ENCODE measurements around the gene C10orf90. TPM values are rescaled to one million over a fixed set of nuclear protein-coding genes. Genes with fewer than 3 reads are reported as not detected.

Gene C10orf90
- total and polyA plus RNA-seq, 4 donors = 1.7 to 3.4 (median 3.2) TPM

- Histone ChIP-seq H3K9me3 (ENCODE audit: control insufficient read depth, insufficient read depth, low read length) (no peaks in the 10 kb centered on the region), H3K27ac (ENCODE audit: low read depth, low read length) (no peak overlapping the region), H3K27me3 (ENCODE audit: control insufficient read depth, insufficient read depth, low read length) (no peaks in the 10 kb centered on the region), H3K4me3 (ENCODE audit: low read depth, low read length) (no peak overlapping the region), H3K36me3 (ENCODE audit: control insufficient read depth, insufficient read depth, low read length) (no peaks in the 10 kb centered on the region), H3K4me1 (ENCODE audit: control insufficient read depth, insufficient read depth, low read length) (peaks cover 7% of the 10 kb centered on the region)
- 68% methylated on average over 22 of the region's 23 CpGs for whole genome bisulfite sequencing (ENCODE audit: insufficient coverage)
- peak in 3 of 6 donors; percentile 31 to 84 (median 71) for DNase-seq (ENCODE audit: low read depth in 4 of 6, low spot score in 6 of 6)
These were observed 166.3 kb downstream of the C10orf90 start for GRCh38 chr10:126504063-126504760.

- H3K4me3 ChIP-seq (ENCODE audit: low read depth, low read length) = no peak overlapping the region
- H3K9me3 ChIP-seq (ENCODE audit: control insufficient read depth, insufficient read depth, low read length) = no peaks in the 10 kb centered on the region
- H3K27ac ChIP-seq (ENCODE audit: low read depth, low read length) = no peak overlapping the region
- peaks cover 7% of the 10 kb centered on the region for H3K4me1 ChIP-seq (ENCODE audit: control insufficient read depth, insufficient read depth, low read length)
- H3K27me3 ChIP-seq (ENCODE audit: control insufficient read depth, insufficient read depth, low read length) = no peaks in the 10 kb centered on the region
- DNase-seq (ENCODE audit: low read depth in 4 of 6, low spot score in 6 of 6) = no peak
- WGBS (ENCODE audit: insufficient coverage) = 80% methylated on average over 4 of the region's 12 CpGs
- no peaks in the 10 kb centered on the region for H3K36me3 ChIP-seq (ENCODE audit: control insufficient read depth, insufficient read depth, low read length)
These were observed 167.0 kb downstream of the C10orf90 start for GRCh38 chr10:126503392-126504062.

- peaks cover 7% of the 10 kb centered on the region for H3K4me1 ChIP-seq (ENCODE audit: control insufficient read depth, insufficient read depth, low read length)
- H3K27ac ChIP-seq (ENCODE audit: low read depth, low read length) = no peak overlapping the region
- H3K27me3 ChIP-seq (ENCODE audit: control insufficient read depth, insufficient read depth, low read length) = no peaks in the 10 kb centered on the region
- no peak overlapping the region for H3K4me3 ChIP-seq (ENCODE audit: low read depth, low read length)
- no CpG with 5 or more reads among the region's 1 CpG for WGBS (ENCODE audit: insufficient coverage)
- H3K9me3 ChIP-seq (ENCODE audit: control insufficient read depth, insufficient read depth, low read length) = no peaks in the 10 kb centered on the region
- H3K36me3 ChIP-seq (ENCODE audit: control insufficient read depth, insufficient read depth, low read length) = no peaks in the 10 kb centered on the region
- DNase-seq (ENCODE audit: low read depth in 4 of 6, low spot score in 6 of 6) = no peak
These were observed 168.1 kb downstream of the C10orf90 start for GRCh38 chr10:126502441-126502840.

GRCh38 chr10:126501828-126502227 lies 168.7 kb downstream of the C10orf90 start:
- WGBS (ENCODE audit: insufficient coverage) = 29% methylated on average over 1 of the region's 5 CpGs
- Histone ChIP-seq H3K27me3 (ENCODE audit: control insufficient read depth, insufficient read depth, low read length) (no peaks in the 10 kb centered on the region), H3K4me1 (ENCODE audit: control insufficient read depth, insufficient read depth, low read length) (peaks cover 7% of the 10 kb centered on the region), H3K4me3 (ENCODE audit: low read depth, low read length) (no peak overlapping the region), H3K27ac (ENCODE audit: low read depth, low read length) (no peak overlapping the region), H3K9me3 (ENCODE audit: control insufficient read depth, insufficient read depth, low read length) (no peaks in the 10 kb centered on the region), H3K36me3 (ENCODE audit: control insufficient read depth, insufficient read depth, low read length) (no peaks in the 10 kb centered on the region)
- DNase-seq (ENCODE audit: low read depth in 4 of 6, low spot score in 6 of 6) = no peak

- no peak for DNase-seq (ENCODE audit: low read depth in 4 of 6, low spot score in 6 of 6)
- Histone ChIP-seq H3K9me3 (ENCODE audit: control insufficient read depth, insufficient read depth, low read length) (no peaks in the 10 kb centered on the region), H3K27me3 (ENCODE audit: control insufficient read depth, insufficient read depth, low read length) (no peaks in the 10 kb centered on the region), H3K4me3 (ENCODE audit: low read depth, low read length) (no peak overlapping the region), H3K27ac (ENCODE audit: low read depth, low read length) (no peak overlapping the region), H3K36me3 (ENCODE audit: control insufficient read depth, insufficient read depth, low read length) (no peaks in the 10 kb centered on the region), H3K4me1 (ENCODE audit: control insufficient read depth, insufficient read depth, low read length) (peaks cover 7% of the 10 kb centered on the region)
- 62% methylated on average over 3 of the region's 3 CpGs for WGBS (ENCODE audit: insufficient coverage)
These were observed 169.6 kb downstream of the C10orf90 start for GRCh38 chr10:126500866-126501265.

- Histone ChIP-seq H3K4me3 (ENCODE audit: low read depth, low read length) (no peak overlapping the region), H3K4me1 (ENCODE audit: control insufficient read depth, insufficient read depth, low read length) (peaks cover 7% of the 10 kb centered on the region), H3K36me3 (ENCODE audit: control insufficient read depth, insufficient read depth, low read length) (no peaks in the 10 kb centered on the region), H3K9me3 (ENCODE audit: control insufficient read depth, insufficient read depth, low read length) (no peaks in the 10 kb centered on the region), H3K27me3 (ENCODE audit: control insufficient read depth, insufficient read depth, low read length) (no peaks in the 10 kb centered on the region), H3K27ac (ENCODE audit: low read depth, low read length) (no peak overlapping the region)
- DNase-seq (ENCODE audit: low read depth in 4 of 6, low spot score in 6 of 6) = no peak
- 76% methylated on average over 4 of the region's 4 CpGs for WGBS (ENCODE audit: insufficient coverage)
These were observed 170.3 kb downstream of the C10orf90 start for GRCh38 chr10:126500185-126500584.

- Histone ChIP-seq H3K36me3 (ENCODE audit: control insufficient read depth, insufficient read depth, low read length) (no peaks in the 10 kb centered on the region), H3K4me1 (ENCODE audit: control insufficient read depth, insufficient read depth, low read length) (peaks cover 7% of the 10 kb centered on the region), H3K4me3 (ENCODE audit: low read depth, low read length) (no peak overlapping the region), H3K9me3 (ENCODE audit: control insufficient read depth, insufficient read depth, low read length) (no peaks in the 10 kb centered on the region), H3K27ac (ENCODE audit: low read depth, low read length) (no peak overlapping the region), H3K27me3 (ENCODE audit: control insufficient read depth, insufficient read depth, low read length) (no peaks in the 10 kb centered on the region)
- WGBS (ENCODE audit: insufficient coverage) = no CpG with 5 or more reads among the region's 6 CpGs
- no peak for DNase-seq (ENCODE audit: low read depth in 4 of 6, low spot score in 6 of 6)
These were observed 170.7 kb downstream of the C10orf90 start for GRCh38 chr10:126499744-126500143.

GRCh38 chr10:126497672-126498071 lies 172.8 kb downstream of the C10orf90 start:
- Histone ChIP-seq H3K9me3 (ENCODE audit: control insufficient read depth, insufficient read depth, low read length) (no peaks in the 10 kb centered on the region), H3K4me3 (ENCODE audit: low read depth, low read length) (no peak overlapping the region), H3K27me3 (ENCODE audit: control insufficient read depth, insufficient read depth, low read length) (no peaks in the 10 kb centered on the region), H3K36me3 (ENCODE audit: control insufficient read depth, insufficient read depth, low read length) (no peaks in the 10 kb centered on the region), H3K27ac (ENCODE audit: low read depth, low read length) (no peak overlapping the region), H3K4me1 (ENCODE audit: control insufficient read depth, insufficient read depth, low read length) (no peaks in the 10 kb centered on the region)
- no peak for DNase-seq (ENCODE audit: low read depth in 4 of 6, low spot score in 6 of 6)
- 72% methylated on average over 1 of the region's 2 CpGs for WGBS (ENCODE audit: insufficient coverage)

- Histone ChIP-seq H3K4me1 (ENCODE audit: control insufficient read depth, insufficient read depth, low read length) (no peaks in the 10 kb centered on the region), H3K4me3 (ENCODE audit: low read depth, low read length) (no peak overlapping the region), H3K9me3 (ENCODE audit: control insufficient read depth, insufficient read depth, low read length) (no peaks in the 10 kb centered on the region), H3K27me3 (ENCODE audit: control insufficient read depth, insufficient read depth, low read length) (no peaks in the 10 kb centered on the region), H3K36me3 (ENCODE audit: control insufficient read depth, insufficient read depth, low read length) (no peaks in the 10 kb centered on the region), H3K27ac (ENCODE audit: low read depth, low read length) (no peak overlapping the region)
- WGBS (ENCODE audit: insufficient coverage) = 96% methylated on average over 15 of the region's 16 CpGs
- no peak for DNase-seq (ENCODE audit: low read depth in 4 of 6, low spot score in 6 of 6)
These were observed 173.5 kb downstream of the C10orf90 start for GRCh38 chr10:126496771-126497545.
